Heart left ventricle (tissue), 16 donors: ENCODE results near the gene LMAN2. TPM values are rescaled to one million over a fixed set of nuclear protein-coding genes. Genes with fewer than 3 reads are reported as not detected.
A peak's percentile ranks its signal among the peaks of the same experiment; 100 is the strongest.

Experiments
- ATAC-seq, 4 donors: fragments of 200-7000 bp; cut with Tn5 transposase; one replicate each; pipeline ENCODE4 v1.9.1; 2020 to 2022; ENCODE audit warnings: moderate library complexity in 4 of 4, mild to moderate bottlenecking in 3 of 4, moderate number of reproducible peaks in 1 of 4
- DNase-seq, 5 donors: peaks; one replicate each; pipeline ENCODE4 v3.0.0-alpha.2; 2020
- H3K27ac ChIP-seq, 12 donors: fragments of 200-600 bp; sonication (generic) in 4 of 12; one replicate each; pipeline versions ENCODE4 v1.5.0 to v1.8.0; 2016 to 2022; ENCODE audit warnings: mild to moderate bottlenecking in 2 of 12
- H3K27me3 ChIP-seq, 9 donors: fragments of 200-600 bp; sonication (generic) in 2 of 9; one replicate each; pipeline versions ENCODE4 v1.5.1 to v1.8.0; 2016 to 2022; ENCODE audit warnings: mild to moderate bottlenecking in 3 of 9
- H3K36me3 ChIP-seq, 9 donors: fragments of 200-600 bp; sonication (generic) in 2 of 9; one replicate each; pipeline versions ENCODE4 v1.5.0 to v1.8.0; 2018 to 2022; ENCODE audit warnings: mild to moderate bottlenecking in 2 of 9
- H3K4me1 ChIP-seq, 12 donors: fragments of 200-600 bp; sonication (generic) in 4 of 12; one replicate each; pipeline versions ENCODE4 v1.5.0 to v1.8.0; 2016 to 2022; ENCODE audit warnings: mild to moderate bottlenecking in 3 of 12
- H3K4me3 ChIP-seq, 12 donors: fragments of 200-600 bp; sonication (generic) in 4 of 12; one replicate each; pipeline versions ENCODE4 v1.5.0 to v1.8.0; 2017 to 2022; ENCODE audit warnings: mild to moderate bottlenecking in 9 of 12, moderate library complexity in 4 of 12
- H3K9me3 ChIP-seq, 12 donors: fragments of 200-600 bp; sonication (generic) in 4 of 12; one replicate each; pipeline versions ENCODE4 v1.5.0 to v1.8.0; 2016 to 2022; ENCODE audit warnings: mild to moderate bottlenecking in 1 of 12
- CTCF ChIP-seq, 12 donors: fragments of 200-600 bp; sonication (generic) in 4 of 12; IDR thresholded peaks; one replicate each; pipeline versions ENCODE4 v1.5.0 to v1.8.0; 2018 to 2022; ENCODE audit warnings: antibody characterized with exemption in 12 of 12, mild to moderate bottlenecking in 5 of 12
- POLR2A ChIP-seq, 2 donors: fragments of 450-650 bp; IDR thresholded peaks; one replicate each; pipeline ENCODE4 v1.6.1; 2017; ENCODE audit warnings: antibody characterized with exemption in 2 of 2, mild to moderate bottlenecking in 2 of 2, moderate library complexity in 2 of 2
- WGBS, 4 donors: extraction: QIAGEN DNeasy Blood & Tissue Kit in 2 of 4; methylation state at CpG; one replicate each; pipeline versions ENCODE4 v1.1.5 to v1.1.7; 2013 to 2018; 5-methylcytosine and 5-hydroxymethylcytosine counted together
- intact Hi-C, 10 donors: fragments of 100-400 bp; cut with DNase I; formaldehyde crosslinking; loops; one replicate each; pipeline versions ENCODE4 v1.11.1 to v1.14.2; 2022
- polyA plus RNA-seq, 2 donors: library from polyadenylated mRNA; stranded (reverse); fragments of 200-250 nt; gene quantifications; one replicate each; pipeline ENCODE4 v1.2.3, GENCODE V29; 2013
- total RNA-seq, 9 donors: library from RNA; depleted of rRNA in 2 of 9; stranded (reverse); fragments of >200 nt in 2 of 9; fragmentation: NEBNext Ultra II Directional in 3 of 9; extraction: Animal tissue kit (Norgen Biotek cat#: 25700) in 3 of 9; gene quantifications; one replicate each; pipeline versions ENCODE4 v1.1.0 to v1.2.4, GENCODE V29; 2016 to 2023
- donor health status: ischemic (EF 13 %, LVEDD 7.1; RV severe dilation, severe dysfunction).
- donor health status: healthy with polysubstance abuse.
- donor health status: DM: no; HTN: yes; CAD: no.
- donor health status: DM: no; HTN: no; CAD: no.
- donor health status: ischemic (EF 25% LVEDD 6.9; RV normal size, moderate dysfunction).
- donor health status: ischemic (EF 25% LVEDD 5.7; RV mildly dilated, moderate dysfunction).
- donor health status: healthy.
- donor health status: DM: yes; HTN: yes; CAD: no.
- donor health status: ischemic (EF 35%, LVEDD 5.7; RV mildly dilated, moderate dysfunction).
- donor health status: nonischemic (EF 11% LVEDD 7.7; RV severe dilation, severe dysfunction).
- donor health status: DM: yes; HTN: yes; CAD: no.
- donor health status: PGD.
- donor health status: ischemic (EF 29% LVEDD 5.4; RV normal size, mild dysfunction).
- donor health status: nonischemic (EF 23%, LVEDD 6.1; RV moderate dilation, normal function).

The LMAN2 gene
- total and polyA plus RNA-seq, 11 donors: 43.3 to 313 (median 63.6) TPM

GRCh38 chr5:177314376-177315342, 36.8 kb downstream of the LMAN2 start:
- Histone ChIP-seq H3K27me3 (no peaks in the 10 kb centered on the region), H3K9me3 (no peaks in the 10 kb centered on the region), H3K27ac (no peak overlapping the region), H3K4me1 (peaks cover 0 to 39% (median 23%) of the 10 kb centered on the region in 12 donors), H3K36me3 (peaks cover 0 to 5% (median 0%) of the 10 kb centered on the region in 9 donors), H3K4me3 (no peak overlapping the region)
- intact Hi-C loops: loop anchor here in 9 of 10 donors (5.0 to 10.0 kb wide), 11 partner anchors 43 to 200 kb away; partner anchors contain the start of genes SLC34A1 (in 2 of the 9), DOK3 (in 1 of the 9) and RGS14 (in 1 of the 9)
- peak in 3 of 5 donors; percentile 21 to 39 (median 23) for DNase-seq
- ATAC-seq: no peak
- WGBS, 4 donors: 82 to 88% (median 85%) methylated on average over 13 to 18 of the region's 18 CpGs
- no peak for TF ChIP-seq CTCF (IDR thresholded peaks at IDR 0.05)
- TF ChIP-seq POLR2A (IDR thresholded peaks at IDR 0.05): no peak

- Histone ChIP-seq H3K4me1 (peaks cover 0 to 48% (median 25%) of the 10 kb centered on the region in 12 donors), H3K36me3 (peaks cover 0 to 5% (median 0%) of the 10 kb centered on the region in 9 donors), H3K27me3 (no peaks in the 10 kb centered on the region), H3K4me3 (no peak overlapping the region), H3K27ac (no peak overlapping the region), H3K9me3 (no peaks in the 10 kb centered on the region)
- TF ChIP-seq CTCF (IDR thresholded peaks at IDR 0.05): no peak
- TF ChIP-seq POLR2A (IDR thresholded peaks at IDR 0.05): no peak
- ATAC-seq: no peak
- intact Hi-C loops: loop anchor here in 7 of 10 donors (2.0 to 10.0 kb wide), 7 partner anchors 35 to 199 kb away; partner anchors contain the start of genes DOK3 (in 1 of the 7) and SLC34A1 (in 1 of the 7)
- peak in 2 of 5 donors; percentile 7 to 18 for DNase-seq
- WGBS, 4 donors: 90 to 95% (median 92%) methylated on average over 15 of the region's 15 CpGs
Observed at GRCh38 chr5:177313561-177314259, 37.8 kb downstream of the LMAN2 start.

- no peaks in the 10 kb centered on the region for H3K9me3 ChIP-seq
- H3K4me1 ChIP-seq: peaks cover 0 to 58% (median 25%) of the 10 kb centered on the region in 12 donors
- intact Hi-C loops: loop anchor here in 7 of 10 donors (2.0 to 10.0 kb wide), 7 partner anchors 36 to 198 kb away; partner anchors contain the start of genes DOK3 (in 1 of the 7) and SLC34A1 (in 1 of the 7)
- no peak overlapping the region for H3K27ac ChIP-seq
- ATAC-seq (no peak), DNase-seq (peak in 2 of 5 donors; percentile 21 to 26)
- no peak for TF ChIP-seq POLR2A (IDR thresholded peaks at IDR 0.05)
- no peak for TF ChIP-seq CTCF (IDR thresholded peaks at IDR 0.05)
- H3K27me3 ChIP-seq: no peaks in the 10 kb centered on the region
- peak overlapping the region in 11 of 12 donors; percentile 14 to 65 (median 58) for H3K4me3 ChIP-seq
- WGBS, 4 donors: 7 to 21% (median 15%) methylated on average over 10 to 19 of the region's 19 CpGs
- peaks cover 0 to 6% (median 0%) of the 10 kb centered on the region in 9 donors for H3K36me3 ChIP-seq
Observed at GRCh38 chr5:177312649-177313181, 38.8 kb downstream of the LMAN2 start.
